Vagina (tissue), 2 donors: ENCODE results near the gene SCML1. TPM values are rescaled to one million over a fixed set of nuclear protein-coding genes. Genes with fewer than 3 reads are reported as not detected.

Source experiments
- DNase-seq, 2 donors: peaks; one replicate each; pipeline ENCODE4 v3.0.0-alpha.2; 2017; ENCODE audit errors: extremely low spot score in 2 of 2
- H3K27ac ChIP-seq: fragments of 200-600 bp; sonication (generic); one replicate; pipeline ENCODE4 v1.5.1; 2019
- H3K27me3 ChIP-seq: fragments of 200-600 bp; sonication (generic); one replicate; pipeline ENCODE4 v1.5.1; 2019
- H3K36me3 ChIP-seq, 2 donors: fragments of 200-600 bp; sonication (generic); one replicate each; pipeline ENCODE4 v1.5.1; 2017 to 2019
- H3K4me1 ChIP-seq: fragments of 200-600 bp; sonication (generic); one replicate; pipeline ENCODE4 v1.5.1; 2019
- H3K4me3 ChIP-seq, 2 donors: fragments of 200-600 bp; sonication (generic); 1 replicate in 1 of 2; 2 replicates in 1 of 2; pipeline ENCODE4 v1.5.1; 2016 to 2019
- H3K9me3 ChIP-seq: fragments of 200-600 bp; sonication (generic); one replicate; pipeline ENCODE4 v1.5.1; 2019
- POLR2A ChIP-seq, 2 donors: fragments of 450-650 bp; IDR thresholded peaks; one replicate each; pipeline ENCODE4 v1.6.1; 2017; ENCODE audit warnings: antibody characterized with exemption in 2 of 2, mild to moderate bottlenecking in 2 of 2, moderate library complexity in 2 of 2
- POLR2AphosphoS5 ChIP-seq, 2 donors: sonication (generic); formaldehyde crosslinking; IDR thresholded peaks; one replicate each; pipeline ENCODE4 v1.9.0; 2017; ENCODE audit warnings: antibody characterized with exemption in 2 of 2, mild to moderate bottlenecking in 2 of 2, low read depth in 1 of 2; ENCODE audit not compliant: insufficient read depth in 1 of 2
- intact Hi-C: fragments of 100-400 bp; cut with DNase I; formaldehyde crosslinking; loops from one replicate; pipeline ENCODE4 v1.15.1; 2023
- total RNA-seq: library from RNA; depleted of rRNA; stranded (reverse); fragments of >200 nt; gene quantifications from one replicate; pipeline ENCODE4 v1.2.3, GENCODE V29; 2016
- TF ChIP-seq, protein P1 (sequence below), 3 experiments: fragments of 450-650 bp in 2 of 3; fragments of 200-600 bp in 1 of 3; sonication (generic) in 1 of 3; IDR thresholded peaks; one replicate each; pipeline ENCODE4 v1.5.1; 2017 to 2019; ENCODE audit warnings: antibody characterized with exemption in 3 of 3, mild to moderate bottlenecking in 2 of 3, moderate library complexity in 2 of 3

The SCML1 gene, protein sequence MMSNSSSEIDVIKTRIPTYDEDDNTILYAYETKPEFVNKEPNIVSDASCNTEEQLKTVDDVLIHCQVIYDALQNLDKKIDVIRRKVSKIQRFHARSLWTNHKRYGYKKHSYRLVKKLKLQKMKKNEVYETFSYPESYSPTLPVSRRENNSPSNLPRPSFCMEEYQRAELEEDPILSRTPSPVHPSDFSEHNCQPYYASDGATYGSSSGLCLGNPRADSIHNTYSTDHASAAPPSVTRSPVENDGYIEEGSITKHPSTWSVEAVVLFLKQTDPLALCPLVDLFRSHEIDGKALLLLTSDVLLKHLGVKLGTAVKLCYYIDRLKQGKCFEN
- 11.8 TPM for total RNA-seq

- Histone ChIP-seq H3K4me1 (no peaks in the 10 kb centered on the region), H3K36me3 (no peaks in the 10 kb centered on the region), H3K27me3 (no peaks in the 10 kb centered on the region), H3K9me3 (no peaks in the 10 kb centered on the region), H3K4me3 (peak within 1 kb of the TSS; percentile 54 to 62), H3K27ac (peak within 1 kb of the TSS; percentile 89)
- TF ChIP-seq, protein P1, sequence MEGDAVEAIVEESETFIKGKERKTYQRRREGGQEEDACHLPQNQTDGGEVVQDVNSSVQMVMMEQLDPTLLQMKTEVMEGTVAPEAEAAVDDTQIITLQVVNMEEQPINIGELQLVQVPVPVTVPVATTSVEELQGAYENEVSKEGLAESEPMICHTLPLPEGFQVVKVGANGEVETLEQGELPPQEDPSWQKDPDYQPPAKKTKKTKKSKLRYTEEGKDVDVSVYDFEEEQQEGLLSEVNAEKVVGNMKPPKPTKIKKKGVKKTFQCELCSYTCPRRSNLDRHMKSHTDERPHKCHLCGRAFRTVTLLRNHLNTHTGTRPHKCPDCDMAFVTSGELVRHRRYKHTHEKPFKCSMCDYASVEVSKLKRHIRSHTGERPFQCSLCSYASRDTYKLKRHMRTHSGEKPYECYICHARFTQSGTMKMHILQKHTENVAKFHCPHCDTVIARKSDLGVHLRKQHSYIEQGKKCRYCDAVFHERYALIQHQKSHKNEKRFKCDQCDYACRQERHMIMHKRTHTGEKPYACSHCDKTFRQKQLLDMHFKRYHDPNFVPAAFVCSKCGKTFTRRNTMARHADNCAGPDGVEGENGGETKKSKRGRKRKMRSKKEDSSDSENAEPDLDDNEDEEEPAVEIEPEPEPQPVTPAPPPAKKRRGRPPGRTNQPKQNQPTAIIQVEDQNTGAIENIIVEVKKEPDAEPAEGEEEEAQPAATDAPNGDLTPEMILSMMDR (IDR thresholded peaks at IDR 0.05) = no peak
- TF ChIP-seq POLR2AphosphoS5 (IDR thresholded peaks at IDR 0.05; ENCODE audit: insufficient read depth in 1 of 2, low read depth in 1 of 2) (peak; percentile 75 to 84), POLR2A (IDR thresholded peaks at IDR 0.05) (peak in 1 of 2 donors; percentile 42)
- intact Hi-C loops = no loop called here
- peak in 1 of 2 donors; percentile 98 for DNase-seq
These were observed at the start of gene SCML1 for GRCh38 chrX:17736856-17737709. SCML1 (plus strand) TSS chrX:17737493; CDS start chrX:17744187, 6,694 bp downstream.

DNA sequence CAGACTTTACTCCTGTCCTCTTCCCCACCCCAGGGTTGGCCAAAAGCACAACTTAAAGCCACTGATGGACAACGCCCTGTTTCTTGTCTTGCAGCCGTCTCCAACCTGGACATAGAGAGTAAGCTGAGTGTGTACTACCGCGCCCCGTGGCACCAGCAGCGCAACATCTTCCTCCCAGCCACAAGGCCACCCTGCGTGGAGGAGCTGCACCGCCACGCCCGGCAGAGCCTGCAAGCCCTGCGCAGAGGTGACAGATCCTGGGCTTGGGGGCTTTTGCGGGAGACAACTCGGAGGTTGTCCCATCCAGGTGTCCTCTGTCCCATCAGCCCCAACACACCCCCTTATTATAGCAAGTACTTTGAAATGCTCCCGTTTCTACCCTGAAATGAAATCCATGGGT lies 49.6 kb upstream of the SCML1 start:
- Histone ChIP-seq H3K4me3 (no peak overlapping the region), H3K27me3 (no peaks in the 10 kb centered on the region), H3K27ac (no peak overlapping the region), H3K4me1 (no peaks in the 10 kb centered on the region), H3K36me3 (no peaks in the 10 kb centered on the region), H3K9me3 (no peaks in the 10 kb centered on the region)
- intact Hi-C loops = loop anchor here (10.0 kb wide), 1 partner anchor 443 kb away; no protein-coding TSS in a partner anchor
- TF ChIP-seq, protein P1 (IDR thresholded peaks at IDR 0.05) = no peak
- no peak for DNase-seq

GRCh38 chrX:17689971-17690409 lies 47.3 kb upstream of the SCML1 start:
- no peaks in the 10 kb centered on the region for H3K27me3 ChIP-seq
- H3K9me3 ChIP-seq = no peaks in the 10 kb centered on the region
- intact Hi-C loops = loop anchor here (10.0 kb wide), 1 partner anchor 445 kb away; no protein-coding TSS in a partner anchor
- H3K4me3 ChIP-seq = no peak overlapping the region
- no peak for DNase-seq
- no peaks in the 10 kb centered on the region for H3K36me3 ChIP-seq
- TF ChIP-seq, protein P1 (IDR thresholded peaks at IDR 0.05) = peak; percentile 51 to 68 (median 61)
- TF ChIP-seq POLR2A (IDR thresholded peaks at IDR 0.05) (no peak), POLR2AphosphoS5 (IDR thresholded peaks at IDR 0.05; ENCODE audit: insufficient read depth in 1 of 2, low read depth in 1 of 2) (peak in 1 of 2 donors; percentile 50)
- no peaks in the 10 kb centered on the region for H3K4me1 ChIP-seq
- no peak overlapping the region for H3K27ac ChIP-seq

DNA sequence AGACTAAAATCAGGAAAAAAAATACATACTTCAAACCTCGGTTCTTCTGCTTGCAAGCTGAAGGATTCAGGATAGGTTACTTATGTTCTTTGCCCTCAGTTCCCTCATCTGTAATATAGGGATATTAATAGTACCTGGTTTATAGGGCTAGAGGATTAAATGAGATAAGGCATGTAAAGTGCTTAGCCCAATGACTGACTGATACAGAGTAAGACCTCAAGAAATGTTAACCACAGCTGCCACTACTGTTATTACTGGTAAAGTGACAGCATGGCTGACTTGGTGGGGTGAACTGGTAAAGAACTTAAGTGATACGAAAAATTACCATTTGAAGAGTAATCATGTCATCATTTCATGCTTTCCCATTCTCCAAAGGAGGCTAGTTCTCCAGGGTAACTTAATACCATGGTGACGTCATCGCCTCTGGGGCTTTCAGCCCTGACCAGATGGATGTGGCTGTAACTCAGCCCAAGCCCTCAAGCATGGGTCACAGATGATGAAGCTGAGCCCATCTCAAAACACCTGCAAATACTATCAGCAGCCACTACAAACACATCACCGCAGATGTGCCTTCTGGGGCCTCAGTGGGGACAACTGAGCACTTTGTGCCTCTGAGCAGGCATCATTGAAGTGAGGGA lies 44.5 kb upstream of the SCML1 start:
- no peak overlapping the region for H3K4me3 ChIP-seq
- H3K27me3 ChIP-seq = no peaks in the 10 kb centered on the region
- no peaks in the 10 kb centered on the region for H3K9me3 ChIP-seq
- no peak for DNase-seq
- H3K36me3 ChIP-seq = no peaks in the 10 kb centered on the region
- H3K4me1 ChIP-seq = no peaks in the 10 kb centered on the region
- H3K27ac ChIP-seq = no peak overlapping the region
- TF ChIP-seq POLR2A (IDR thresholded peaks at IDR 0.05) (no peak), POLR2AphosphoS5 (IDR thresholded peaks at IDR 0.05; ENCODE audit: insufficient read depth in 1 of 2, low read depth in 1 of 2) (no peak)
- TF ChIP-seq, protein P1 (IDR thresholded peaks at IDR 0.05) = no peak
- intact Hi-C loops = no loop called here
